H7 (cell line): Measurements from ENCODE around the gene SLC12A7. TPM values are rescaled to one million over a fixed set of nuclear protein-coding genes. Genes with fewer than 3 reads are reported as not detected.

Experiments
- DNase-seq: peaks from one replicate; pipeline ENCODE4 v3.0.0; 2012
- H3K27me3 ChIP-seq: 2 replicates; pipeline ENCODE4 v1.6.0; 2011; ENCODE audit warnings: mild to moderate bottlenecking, low read length; ENCODE audit not compliant: control insufficient read depth, insufficient read depth
- H3K36me3 ChIP-seq: replicated peaks from 2 replicates; pipeline ENCODE4 v1.5.1; 2011; ENCODE audit warnings: low read length; ENCODE audit not compliant: control insufficient read depth, insufficient read depth
- H3K4me3 ChIP-seq: 2 replicates; pipeline ENCODE4 v1.5.1; 2011; ENCODE audit warnings: low read depth, mild to moderate bottlenecking, control low read depth, low read length, moderate library complexity; ENCODE audit not compliant: insufficient read depth
- total RNA-seq: library from RNA; depleted of rRNA; stranded (reverse); fragments of >200 nt; shearing (Covaris generic); gene quantifications from 2 replicates; pipeline ENCODE4 v1.2.3, GENCODE V29; 2014

SLC12A7 gene
- total RNA-seq, 1 experiment from 2014 or later, result 19.8 TPM

GRCh38 chr5:1052076-1052475 is 59.8 kb downstream of the SLC12A7 start:
- no peaks in the 10 kb centered on the region; the same call in none of the 2 replicates for H3K36me3 ChIP-seq
- H3K27me3 ChIP-seq, result no peaks in the 10 kb centered on the region
- no peak overlapping the region for H3K4me3 ChIP-seq
- DNase-seq, result peak; percentile 33

GRCh38 chr5:1051366-1051720 is 60.5 kb downstream of the SLC12A7 start:
- H3K36me3 ChIP-seq, result no peaks in the 10 kb centered on the region; the same call in none of the 2 replicates
- peak; percentile 43 for DNase-seq
- H3K27me3 ChIP-seq, result no peaks in the 10 kb centered on the region
- no peak overlapping the region for H3K4me3 ChIP-seq

DNA sequence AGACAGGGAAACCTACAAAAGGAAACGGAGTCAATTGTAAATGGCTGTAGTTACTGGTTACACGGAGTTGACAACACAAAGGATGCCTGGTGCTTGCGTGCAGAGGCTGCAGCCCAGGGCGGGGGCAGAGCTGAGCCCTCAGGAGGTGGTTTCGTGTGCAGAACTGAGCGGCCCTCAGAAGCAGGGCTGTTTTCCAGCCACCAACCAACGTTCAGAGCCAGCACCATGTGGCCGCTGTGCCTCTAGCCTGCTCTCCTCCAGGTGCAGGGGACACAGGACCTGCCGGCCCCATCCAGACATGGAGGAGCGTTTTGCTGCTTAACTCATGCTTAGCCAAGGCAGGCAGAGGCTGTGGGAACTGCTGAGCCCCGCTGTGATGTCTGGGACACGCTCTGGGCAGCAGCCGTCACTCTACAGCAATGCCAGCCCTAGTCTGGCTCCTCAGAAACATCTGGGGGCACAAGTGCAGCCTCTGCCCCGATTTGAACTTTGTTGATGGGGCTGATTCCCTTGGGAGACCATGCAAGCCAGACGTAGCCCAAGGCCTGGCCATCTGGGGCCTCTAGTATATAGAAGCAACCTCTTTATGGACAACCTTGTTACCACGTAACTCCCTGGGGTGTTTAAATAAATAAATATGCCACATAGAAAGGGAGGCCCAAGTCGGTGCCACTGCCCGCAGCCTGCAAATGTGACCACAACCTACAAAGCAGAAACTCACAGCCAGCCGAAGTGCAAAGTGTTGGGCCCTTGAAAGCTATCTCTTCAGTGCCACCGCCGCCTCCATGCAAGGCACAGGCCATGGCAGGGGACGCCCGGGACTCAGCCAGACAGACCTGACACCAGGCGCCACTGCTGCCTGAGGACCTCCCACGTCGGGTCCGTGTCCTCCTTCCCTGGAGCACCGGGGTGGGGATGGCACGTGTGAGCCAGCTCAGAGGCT is 61.2 kb downstream of the SLC12A7 start:
- no peaks in the 10 kb centered on the region for H3K27me3 ChIP-seq
- no peak overlapping the region for H3K4me3 ChIP-seq
- H3K36me3 ChIP-seq, result no peaks in the 10 kb centered on the region; the same call in none of the 2 replicates
- DNase-seq, result peak; percentile 56

- Histone ChIP-seq H3K36me3 (no peaks in the 10 kb centered on the region; the same call in none of the 2 replicates), H3K27me3 (no peaks in the 10 kb centered on the region), H3K4me3 (no peak overlapping the region)
- peak; percentile 53 for DNase-seq
Measured at GRCh38 chr5:1048861-1049838, 62.7 kb downstream of the SLC12A7 start.

- no peak for DNase-seq
- no peak overlapping the region for H3K4me3 ChIP-seq
- no peaks in the 10 kb centered on the region; the same call in none of the 2 replicates for H3K36me3 ChIP-seq
- H3K27me3 ChIP-seq, result no peaks in the 10 kb centered on the region
Measured at GRCh38 chr5:1048162-1048721, 63.6 kb downstream of the SLC12A7 start.

DNA sequence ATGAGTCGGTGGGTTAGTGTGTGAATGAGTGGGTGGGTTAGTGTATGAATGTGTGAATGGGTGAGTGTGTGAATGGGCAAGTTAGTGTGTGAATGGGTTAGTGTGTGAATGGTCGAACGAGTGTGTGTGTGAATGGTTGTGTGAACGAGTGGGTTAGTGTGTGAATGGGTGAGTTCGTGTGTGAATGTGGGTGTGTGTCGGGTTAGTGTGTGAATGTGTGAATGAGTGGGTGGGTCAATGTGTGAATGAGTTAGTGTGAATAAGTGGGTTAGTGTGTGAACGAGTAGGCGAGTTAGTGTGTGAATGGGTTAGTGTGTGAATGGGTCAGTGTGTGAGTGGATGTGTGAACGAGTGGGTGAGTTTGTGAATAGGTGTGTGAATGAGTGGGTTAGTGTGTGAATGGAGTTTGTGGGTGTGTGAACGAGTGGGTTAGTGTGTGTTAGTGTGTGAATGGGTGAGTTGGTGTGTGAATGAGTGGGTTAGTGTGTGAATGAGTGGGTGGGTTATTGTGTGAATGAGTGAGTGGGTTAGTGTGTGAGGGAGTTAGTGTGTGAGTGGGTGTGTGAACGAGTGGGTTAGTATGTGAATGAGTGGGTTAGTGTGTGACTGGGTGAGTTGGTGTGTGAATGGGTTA is 64.4 kb downstream of the SLC12A7 start:
- Histone ChIP-seq H3K36me3 (no peaks in the 10 kb centered on the region; the same call in 1 of the 2 replicates), H3K27me3 (no peaks in the 10 kb centered on the region), H3K4me3 (no peak overlapping the region)
- DNase-seq, result no peak

- Histone ChIP-seq H3K4me3 (no peak overlapping the region), H3K27me3 (no peaks in the 10 kb centered on the region), H3K36me3 (no peaks in the 10 kb centered on the region)
- no peak for DNase-seq
Measured at GRCh38 chr5:1045960-1046560, 65.8 kb downstream of the SLC12A7 start.

- Histone ChIP-seq H3K27me3 (no peaks in the 10 kb centered on the region), H3K36me3 (no peaks in the 10 kb centered on the region), H3K4me3 (no peak overlapping the region)
- DNase-seq, result no peak
Measured at GRCh38 chr5:1044117-1044516, 67.7 kb downstream of the SLC12A7 start.

DNA sequence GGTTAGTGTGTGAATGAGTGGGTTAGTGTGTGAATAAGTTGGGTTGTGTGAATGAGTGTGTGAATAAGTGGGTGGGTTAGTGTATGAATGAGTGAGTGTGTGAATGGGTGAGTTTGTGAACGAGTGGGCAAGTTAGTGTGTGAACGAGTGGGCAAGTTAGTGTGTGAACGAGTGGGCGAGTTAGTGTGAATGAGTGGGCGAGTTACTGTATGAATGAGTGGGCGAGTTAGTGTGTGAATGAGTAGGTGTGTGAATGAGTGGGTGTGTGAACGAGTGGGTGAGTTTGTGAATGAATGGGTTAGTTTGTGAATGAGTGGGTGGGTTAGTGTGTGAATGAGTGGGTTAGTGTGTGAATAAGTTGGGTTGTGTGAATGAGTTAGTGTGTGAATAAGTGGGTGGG is 68.5 kb downstream of the SLC12A7 start:
- Histone ChIP-seq H3K4me3 (no peak overlapping the region), H3K36me3 (no peaks in the 10 kb centered on the region), H3K27me3 (no peaks in the 10 kb centered on the region)
- DNase-seq, result no peak

- H3K4me3 ChIP-seq, result no peak overlapping the region
- no peaks in the 10 kb centered on the region for H3K27me3 ChIP-seq
- DNase-seq, result no peak
- no peaks in the 10 kb centered on the region for H3K36me3 ChIP-seq
Measured at GRCh38 chr5:1042626-1043025, 69.2 kb downstream of the SLC12A7 start.

DNA sequence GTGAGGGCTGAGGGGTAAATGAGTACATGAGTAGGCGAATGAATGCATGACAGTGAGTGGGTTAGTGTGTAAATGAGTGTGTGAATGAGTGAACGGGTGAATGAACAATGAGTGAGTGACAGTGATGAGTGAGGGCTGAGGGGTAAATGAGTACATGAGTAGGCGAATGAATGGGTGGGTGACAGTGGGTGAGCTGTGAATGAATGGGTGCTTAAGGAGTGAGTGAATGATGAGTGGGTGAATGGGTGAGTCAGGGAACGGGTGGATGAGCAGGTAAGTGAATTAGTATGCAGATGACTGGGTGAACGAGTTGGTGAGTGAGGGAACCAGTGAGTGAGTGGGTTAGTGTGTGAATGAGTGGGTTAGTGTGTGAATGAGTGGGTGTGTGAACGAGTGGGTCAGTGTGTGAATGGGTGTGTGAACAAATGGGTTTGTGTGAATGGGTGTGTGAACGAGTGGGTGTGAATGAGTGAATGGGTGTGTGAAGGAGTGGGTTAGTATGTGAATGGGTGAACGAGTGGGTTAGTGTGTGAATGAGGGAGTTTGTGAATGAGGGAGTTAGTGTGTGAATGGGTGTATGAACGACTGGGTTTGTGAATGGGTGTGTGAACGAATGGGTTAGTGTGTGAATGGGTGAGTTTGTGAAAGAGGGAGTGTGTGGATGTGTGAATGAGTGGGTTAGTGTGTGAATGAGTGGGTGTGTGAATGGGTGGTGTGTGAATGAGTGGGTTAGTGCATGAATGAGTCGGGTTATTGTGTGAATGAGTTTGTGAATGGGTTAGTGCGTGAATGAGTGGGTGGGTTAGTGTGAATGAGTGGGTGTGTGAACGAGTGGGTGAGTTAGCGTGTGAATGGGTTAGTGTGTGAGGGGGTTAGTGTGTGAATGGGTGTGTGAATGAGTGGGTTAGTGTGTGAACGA is 70.4 kb downstream of the SLC12A7 start:
- DNase-seq, result peak; percentile 8
- Histone ChIP-seq H3K27me3 (no peaks in the 10 kb centered on the region), H3K36me3 (no peaks in the 10 kb centered on the region), H3K4me3 (no peak overlapping the region)

DNA sequence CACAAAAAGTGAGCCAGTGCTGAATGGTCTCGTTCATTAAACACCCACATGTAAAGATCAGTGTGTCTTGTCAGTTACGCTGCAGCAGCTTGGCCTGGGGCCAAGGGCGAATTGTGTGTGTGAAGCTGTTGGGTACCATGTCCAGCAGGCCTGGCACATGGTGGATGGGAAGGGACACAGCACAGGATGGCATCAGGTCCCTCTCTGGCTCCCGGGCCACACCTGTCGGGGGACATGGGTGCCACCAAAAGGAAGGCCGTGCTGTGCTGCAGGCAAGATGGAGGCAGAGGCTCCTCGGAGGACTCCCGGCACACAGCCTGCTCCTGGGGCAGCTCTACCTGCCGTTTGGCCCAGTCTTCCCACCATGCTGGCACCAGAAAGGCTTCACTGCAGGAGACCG is 71.3 kb downstream of the SLC12A7 start:
- DNase-seq, result peak; percentile 8
- Histone ChIP-seq H3K36me3 (no peaks in the 10 kb centered on the region), H3K27me3 (no peaks in the 10 kb centered on the region), H3K4me3 (no peak overlapping the region)

DNA sequence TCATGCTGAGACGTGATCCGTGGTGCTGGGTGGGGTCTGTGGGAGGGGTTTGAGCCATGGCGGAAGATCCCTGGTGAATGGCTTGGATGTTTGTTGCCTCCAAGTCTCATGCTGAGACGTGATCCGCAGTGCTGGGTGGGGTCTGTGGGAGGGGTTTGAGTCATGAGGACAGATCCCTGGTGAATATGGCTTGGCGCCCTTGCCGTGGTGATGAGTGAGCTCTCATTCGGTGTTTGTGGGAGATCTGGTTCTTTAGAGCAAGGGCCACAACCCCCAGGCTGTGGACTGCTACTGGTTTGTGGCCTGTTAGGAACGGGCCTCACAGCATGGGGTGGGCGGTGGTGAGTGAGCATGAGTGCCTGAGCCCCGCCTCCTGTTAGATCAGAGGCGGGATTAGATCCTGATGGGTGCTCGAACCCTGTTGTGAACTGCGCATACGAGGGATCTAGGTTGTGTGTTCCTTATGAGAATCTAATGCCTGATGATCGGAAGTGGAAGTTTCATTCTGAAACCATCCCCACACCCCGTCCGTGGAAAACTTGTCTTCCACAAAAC is 72.1 kb downstream of the SLC12A7 start:
- H3K4me3 ChIP-seq, result no peak overlapping the region
- H3K36me3 ChIP-seq, result no peaks in the 10 kb centered on the region
- no peak for DNase-seq
- H3K27me3 ChIP-seq, result no peaks in the 10 kb centered on the region
